ENCODE measurements around the gene KLF3.

Gene KLF3

DNA sequence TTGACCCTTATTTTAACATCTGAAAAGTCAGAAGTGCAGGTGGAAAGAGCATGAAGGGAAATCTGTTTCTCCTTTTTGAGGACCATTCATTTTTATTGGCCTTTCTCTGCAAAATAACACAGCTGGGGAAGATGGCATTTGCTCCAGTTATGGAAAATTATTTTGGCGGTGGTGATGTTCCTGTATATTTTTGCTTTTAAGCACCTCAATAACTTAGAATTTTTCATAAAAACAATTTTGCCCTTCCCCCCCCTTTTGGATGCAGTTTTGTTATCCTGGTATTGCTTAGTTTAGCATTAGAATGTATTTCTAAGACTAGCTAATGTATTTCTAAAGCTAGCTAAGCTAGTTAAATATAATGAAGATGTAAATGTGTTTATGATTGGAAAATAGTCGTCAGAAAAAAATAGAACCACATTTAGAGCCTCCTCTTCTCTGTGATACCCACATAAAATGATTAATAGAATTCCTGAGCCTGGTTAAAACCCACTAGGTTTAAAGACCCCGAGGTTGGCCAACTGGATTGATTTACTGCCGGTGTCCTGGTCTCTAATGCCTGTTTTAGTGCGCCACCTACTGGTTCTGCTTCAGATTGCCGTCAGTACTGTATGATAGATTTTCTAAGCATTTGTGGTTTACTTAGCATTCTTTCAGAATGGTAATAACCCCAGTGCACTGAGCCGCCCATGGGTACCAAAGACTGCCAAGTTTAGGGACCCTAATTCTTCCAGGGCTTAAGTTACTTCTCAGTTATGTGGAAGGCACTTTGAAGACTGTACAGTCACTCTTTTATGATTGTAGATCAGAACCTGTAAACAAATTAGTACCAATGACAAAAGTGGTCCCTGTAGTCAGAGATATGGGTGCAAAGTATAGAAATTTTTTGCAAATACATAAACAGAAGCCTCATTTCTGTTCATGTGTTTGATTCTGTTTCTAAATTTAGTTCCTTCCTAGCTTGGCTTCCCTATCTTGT lies 11.4 kb downstream of the KLF3 start:
- Histone ChIP-seq H3K36me3 (ENCODE audit: insufficient read depth, low read length) (no peaks in the 10 kb centered on the region), H3K4me1 (ENCODE audit: insufficient read depth, low read length) (peaks cover 48% of the 10 kb centered on the region), H3K9me3 (ENCODE audit: control insufficient read depth, insufficient read depth, low read length) (no peaks in the 10 kb centered on the region), H3K9ac (ENCODE audit: low read depth, low read length) (no peak overlapping the region)

DNA sequence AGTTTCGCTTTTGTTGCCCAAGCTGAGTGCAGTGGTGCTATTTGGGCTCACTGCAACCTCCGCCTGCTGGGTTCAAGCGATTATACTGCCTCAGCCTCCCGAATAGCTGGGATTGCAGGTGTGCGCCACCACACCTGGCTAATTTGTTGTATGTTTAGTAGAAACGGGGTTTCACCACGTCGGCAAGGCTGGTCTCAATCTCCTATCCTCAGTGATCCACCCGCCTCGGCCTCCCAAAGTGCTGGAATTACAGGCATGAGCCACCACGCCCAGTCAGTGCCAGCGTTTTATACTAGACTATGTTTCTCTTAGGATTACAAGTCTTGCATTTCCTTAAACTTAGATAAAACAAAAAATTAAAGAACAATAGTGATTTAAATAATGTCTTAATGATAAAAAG lies 13.0 kb downstream of the KLF3 start:
- Histone ChIP-seq H3K9me3 (ENCODE audit: control insufficient read depth, insufficient read depth, low read length) (no peaks in the 10 kb centered on the region), H3K36me3 (ENCODE audit: insufficient read depth, low read length) (peaks cover 6% of the 10 kb centered on the region), H3K4me1 (ENCODE audit: insufficient read depth, low read length) (peaks cover 33% of the 10 kb centered on the region), H3K9ac (ENCODE audit: low read depth, low read length) (no peak overlapping the region)

DNA sequence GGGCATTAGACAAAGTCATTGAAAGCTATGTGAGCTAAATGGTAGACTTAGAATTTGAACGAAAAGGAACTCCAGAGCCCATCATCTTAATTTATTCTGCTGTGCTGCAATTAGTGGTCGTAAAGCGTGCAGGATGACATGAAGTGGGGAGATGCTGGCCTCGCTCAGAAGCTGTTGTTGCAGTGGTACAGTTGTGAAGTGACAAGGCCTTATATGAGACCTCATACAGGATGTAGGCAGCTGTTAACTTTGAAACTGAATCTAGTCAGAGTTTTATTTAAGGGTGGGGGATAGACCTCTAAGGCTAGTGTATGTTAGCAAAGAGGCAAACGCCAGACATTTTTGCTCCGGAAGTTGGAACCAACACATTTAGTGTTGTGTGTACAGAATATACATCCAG lies 13.4 kb downstream of the KLF3 start:
- Histone ChIP-seq H3K4me1 (ENCODE audit: insufficient read depth, low read length) (peaks cover 28% of the 10 kb centered on the region), H3K36me3 (ENCODE audit: insufficient read depth, low read length) (peaks cover 6% of the 10 kb centered on the region), H3K9ac (ENCODE audit: low read depth, low read length) (no peak overlapping the region), H3K9me3 (ENCODE audit: control insufficient read depth, insufficient read depth, low read length) (no peaks in the 10 kb centered on the region)

DNA sequence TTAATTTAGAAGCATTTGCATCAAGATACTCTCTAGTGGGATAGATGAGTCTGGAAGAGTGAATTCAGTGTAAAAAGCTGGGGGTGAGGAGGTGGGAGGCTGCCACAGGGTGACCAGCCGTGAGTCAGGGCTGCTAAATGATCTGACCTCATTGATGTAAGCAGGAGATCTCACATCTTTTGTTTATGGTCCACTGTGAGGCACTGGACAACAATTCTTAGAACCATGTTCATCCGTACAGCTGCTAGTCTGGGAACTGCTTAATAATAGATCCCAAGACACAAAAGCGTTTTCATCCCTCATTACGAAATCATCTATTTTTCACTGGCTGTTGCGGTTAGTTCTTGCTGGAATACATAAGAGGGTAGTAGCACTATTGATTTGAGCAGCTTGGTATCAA lies 14.1 kb downstream of the KLF3 start:
- Histone ChIP-seq H3K9ac (ENCODE audit: low read depth, low read length) (no peak overlapping the region), H3K36me3 (ENCODE audit: insufficient read depth, low read length) (peaks cover 6% of the 10 kb centered on the region), H3K4me1 (ENCODE audit: insufficient read depth, low read length) (peaks cover 22% of the 10 kb centered on the region), H3K9me3 (ENCODE audit: control insufficient read depth, insufficient read depth, low read length) (no peaks in the 10 kb centered on the region)

DNA sequence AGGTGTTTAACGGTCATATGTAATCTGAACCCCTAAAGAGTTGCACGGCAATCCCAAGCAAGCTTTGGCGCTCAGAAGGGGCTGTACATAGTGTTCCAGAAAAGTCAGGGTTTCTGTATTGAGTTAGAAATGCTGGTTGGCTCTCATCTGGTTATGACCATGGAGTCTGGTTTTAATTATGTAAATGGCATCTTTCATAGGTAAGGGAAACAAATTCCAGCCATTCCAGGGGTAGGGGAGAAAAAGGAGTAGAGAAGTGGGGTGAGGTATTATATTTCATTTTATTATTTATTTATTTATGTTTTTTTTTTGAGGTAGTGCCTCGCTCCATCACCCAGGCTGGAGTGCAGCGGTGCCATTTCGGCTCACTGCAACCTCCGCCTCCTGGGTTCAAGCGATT lies 15.9 kb downstream of the KLF3 start:
- Histone ChIP-seq H3K36me3 (ENCODE audit: insufficient read depth, low read length) (peaks cover 6% of the 10 kb centered on the region), H3K9me3 (ENCODE audit: control insufficient read depth, insufficient read depth, low read length) (no peaks in the 10 kb centered on the region), H3K9ac (ENCODE audit: low read depth, low read length) (no peak overlapping the region), H3K4me1 (ENCODE audit: insufficient read depth, low read length) (peaks cover 4% of the 10 kb centered on the region)

DNA sequence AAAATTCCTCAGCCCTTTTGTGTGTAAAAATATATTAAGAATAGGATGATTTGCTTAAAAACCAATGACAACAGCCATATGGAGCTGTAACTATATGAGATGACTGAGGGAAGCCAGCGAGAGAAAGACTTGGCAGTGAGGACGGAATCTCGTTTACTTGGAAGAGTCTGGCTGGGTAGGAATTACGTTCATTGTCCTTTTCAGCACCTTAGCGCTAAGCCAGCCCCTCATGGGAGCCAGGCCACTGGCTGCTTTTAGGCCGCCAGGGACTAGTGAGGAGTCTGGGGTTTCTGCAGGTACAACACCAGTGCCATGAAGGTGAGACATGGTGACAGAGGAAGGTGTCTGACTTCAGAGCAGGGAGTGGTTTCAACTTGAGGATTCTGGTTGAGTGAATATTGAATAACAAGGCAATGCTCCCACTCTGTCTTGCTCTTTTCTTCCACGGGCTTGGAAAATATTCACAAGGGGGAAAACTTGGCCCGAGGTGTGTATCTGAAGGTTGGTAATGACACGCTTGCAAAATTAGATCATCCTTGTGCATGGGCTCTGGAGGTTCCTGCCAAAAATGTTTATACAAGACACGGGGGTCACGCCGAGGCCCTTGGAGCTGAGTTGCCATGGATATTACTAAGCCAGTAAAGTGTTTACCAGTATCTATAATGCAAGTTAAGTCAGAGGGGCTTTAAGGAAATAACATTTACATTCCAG lies 17.4 kb downstream of the KLF3 start:
- Histone ChIP-seq H3K36me3 (ENCODE audit: insufficient read depth, low read length) (peaks cover 6% of the 10 kb centered on the region), H3K9ac (ENCODE audit: low read depth, low read length) (no peak overlapping the region), H3K4me1 (ENCODE audit: insufficient read depth, low read length) (no peaks in the 10 kb centered on the region), H3K9me3 (ENCODE audit: control insufficient read depth, insufficient read depth, low read length) (no peaks in the 10 kb centered on the region)

DNA sequence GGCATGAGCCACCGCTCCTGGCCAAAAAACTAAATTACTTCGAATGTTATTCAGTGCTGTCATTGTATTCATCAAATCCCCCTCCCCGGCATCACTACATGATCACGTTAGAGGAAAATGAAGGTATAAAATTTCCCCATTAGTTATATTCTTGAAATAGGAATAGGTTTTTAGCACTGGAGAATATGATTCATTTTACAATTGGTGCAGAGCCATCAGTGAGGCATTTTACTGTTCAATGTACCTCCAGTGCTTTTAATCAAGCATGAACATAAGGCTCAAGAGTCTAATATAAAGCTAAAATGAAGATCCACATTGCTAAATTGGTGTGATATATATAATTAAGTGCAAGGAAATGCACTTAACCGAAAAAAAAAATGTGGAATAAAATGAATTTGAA lies 18.3 kb downstream of the KLF3 start:
- peaks cover 6% of the 10 kb centered on the region for H3K36me3 ChIP-seq (ENCODE audit: insufficient read depth, low read length)
- no peaks in the 10 kb centered on the region for H3K4me1 ChIP-seq (ENCODE audit: insufficient read depth, low read length)
- H3K9me3 ChIP-seq (ENCODE audit: control insufficient read depth, insufficient read depth, low read length), result no peaks in the 10 kb centered on the region
- no peak overlapping the region for H3K9ac ChIP-seq (ENCODE audit: low read depth, low read length)

DNA sequence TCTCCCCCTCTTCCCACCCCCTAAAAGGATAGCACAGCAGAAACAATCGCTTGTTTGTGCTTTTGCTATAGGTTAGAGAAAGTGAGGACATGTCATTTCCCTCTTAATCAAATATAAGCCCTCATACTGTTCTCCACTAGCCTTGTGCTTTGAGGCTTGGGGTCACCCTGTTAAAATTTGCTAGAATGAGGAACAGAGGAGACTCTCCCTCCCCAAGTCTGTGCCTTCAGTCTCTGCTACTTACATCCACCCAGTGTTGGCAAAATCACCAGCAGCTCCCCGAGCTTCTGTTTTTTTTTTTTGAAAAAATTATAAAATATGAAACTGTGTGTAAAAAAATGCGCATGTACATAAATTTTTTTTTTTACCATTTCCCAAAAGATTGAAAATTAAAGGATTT lies 19.3 kb downstream of the KLF3 start:
- H3K36me3 ChIP-seq (ENCODE audit: insufficient read depth, low read length), result peaks cover 8% of the 10 kb centered on the region
- H3K4me1 ChIP-seq (ENCODE audit: insufficient read depth, low read length), result no peaks in the 10 kb centered on the region
- H3K9me3 ChIP-seq (ENCODE audit: control insufficient read depth, insufficient read depth, low read length), result no peaks in the 10 kb centered on the region
- no peak overlapping the region for H3K9ac ChIP-seq (ENCODE audit: low read depth, low read length)

DNA sequence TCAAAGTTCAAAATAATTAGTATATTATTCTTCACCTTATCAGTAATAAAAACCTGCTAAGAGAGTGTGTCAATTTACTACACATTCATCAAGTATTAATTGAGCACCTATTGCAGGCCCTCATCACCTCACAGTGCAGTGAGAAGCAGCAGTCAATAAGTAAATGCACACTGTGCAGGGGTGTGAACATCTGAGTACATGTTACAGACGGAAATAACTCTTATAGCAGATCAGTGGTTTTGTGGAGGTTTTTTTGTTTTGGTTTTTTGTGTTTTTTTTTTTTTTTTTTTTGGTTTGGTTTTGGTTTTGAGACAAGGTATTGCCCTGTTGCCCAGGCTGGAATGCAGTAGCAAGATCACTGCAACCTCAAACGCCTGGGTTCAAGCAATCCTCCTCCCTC lies 20.3 kb downstream of the KLF3 start:
- no peak overlapping the region for H3K9ac ChIP-seq (ENCODE audit: low read depth, low read length)
- H3K36me3 ChIP-seq (ENCODE audit: insufficient read depth, low read length), result peaks cover 15% of the 10 kb centered on the region
- no peaks in the 10 kb centered on the region for H3K9me3 ChIP-seq (ENCODE audit: control insufficient read depth, insufficient read depth, low read length)
- H3K4me1 ChIP-seq (ENCODE audit: insufficient read depth, low read length), result no peaks in the 10 kb centered on the region

DNA sequence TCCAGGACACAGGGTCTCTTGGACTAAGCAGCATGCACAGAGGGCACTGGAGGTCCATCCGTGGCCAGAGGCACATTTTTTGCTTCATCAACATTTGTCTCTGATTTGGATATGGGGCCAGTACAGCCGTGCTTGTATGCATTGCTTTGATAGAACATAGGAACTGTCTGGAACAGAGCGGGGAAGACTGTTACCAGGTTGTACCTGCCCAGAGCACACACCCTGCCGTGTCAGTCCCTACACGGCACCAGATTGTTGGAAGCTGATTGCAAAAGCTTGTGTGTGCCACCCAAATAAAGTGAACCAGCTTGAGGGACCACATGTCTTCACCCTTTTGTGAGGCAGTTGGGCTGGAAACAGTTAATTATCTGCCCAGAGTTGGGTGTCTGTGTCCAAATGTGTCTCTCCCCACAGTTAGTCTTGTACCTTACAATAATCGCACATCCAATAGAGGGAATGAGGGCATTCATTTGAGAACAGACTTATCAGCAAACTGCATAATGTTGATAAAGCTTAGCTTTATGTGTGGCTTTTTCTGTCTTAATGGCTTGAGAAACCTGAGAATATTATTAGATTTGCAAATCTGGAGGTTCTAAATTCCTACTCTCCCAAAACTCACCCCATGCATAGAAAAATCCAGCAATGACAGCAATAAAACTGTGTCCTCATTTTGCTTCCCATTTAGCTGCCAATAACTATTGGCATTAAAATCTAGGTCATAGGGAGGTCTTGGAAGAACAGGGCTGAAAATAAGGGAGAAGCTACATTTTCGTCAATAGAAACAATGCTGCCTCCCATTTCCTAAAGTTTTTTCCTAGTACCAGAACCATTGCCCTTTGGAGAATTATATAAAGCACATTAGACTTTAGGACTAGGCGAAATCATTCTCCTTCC lies 21.2 kb downstream of the KLF3 start:
- Histone ChIP-seq H3K36me3 (ENCODE audit: insufficient read depth, low read length) (peaks cover 23% of the 10 kb centered on the region), H3K9me3 (ENCODE audit: control insufficient read depth, insufficient read depth, low read length) (no peaks in the 10 kb centered on the region), H3K4me1 (ENCODE audit: insufficient read depth, low read length) (no peaks in the 10 kb centered on the region), H3K9ac (ENCODE audit: low read depth, low read length) (no peak overlapping the region)

DNA sequence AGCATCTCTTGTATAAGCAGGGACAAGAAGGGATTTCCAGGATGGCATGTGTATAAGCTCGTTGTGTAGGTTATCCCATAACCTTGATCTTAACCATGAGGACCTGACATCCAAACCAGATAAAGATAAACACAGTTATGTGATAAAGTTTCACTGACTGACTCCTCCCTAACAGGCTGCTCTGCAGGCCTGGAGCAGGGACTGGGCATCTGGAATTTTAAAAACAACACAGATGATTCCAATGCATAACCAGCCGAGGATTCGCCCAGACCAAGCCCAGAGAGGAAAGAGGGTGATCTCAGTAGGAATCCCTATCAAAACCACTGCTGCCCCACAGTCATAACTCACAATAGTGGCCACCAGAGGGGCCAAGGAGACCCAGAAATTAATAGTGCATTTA lies 22.7 kb downstream of the KLF3 start:
- Histone ChIP-seq H3K9me3 (ENCODE audit: control insufficient read depth, insufficient read depth, low read length) (no peaks in the 10 kb centered on the region), H3K4me1 (ENCODE audit: insufficient read depth, low read length) (no peaks in the 10 kb centered on the region), H3K36me3 (ENCODE audit: insufficient read depth, low read length) (peaks cover 21% of the 10 kb centered on the region)

DNA sequence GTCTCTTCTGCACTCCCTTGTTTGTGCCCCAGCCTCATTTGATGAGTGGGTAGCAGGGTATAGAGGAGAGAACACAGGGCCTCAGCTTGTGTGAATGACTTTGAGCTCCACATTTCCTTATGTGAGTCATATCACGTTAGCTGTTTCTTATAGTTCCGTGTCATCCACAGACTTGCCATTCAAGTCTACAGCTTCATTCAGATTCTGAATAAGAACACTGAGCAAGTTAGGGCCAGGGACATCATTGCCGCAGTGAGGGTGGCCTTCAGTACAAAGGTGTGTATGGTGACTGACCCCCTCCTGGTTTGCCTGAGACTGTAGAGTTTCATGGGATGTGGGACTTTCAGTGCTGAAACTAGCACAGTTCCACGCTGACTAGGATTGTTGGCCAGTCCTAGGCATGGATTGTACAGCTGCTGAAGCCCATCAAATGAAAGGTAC lies 23.6 kb downstream of the KLF3 start:
- Histone ChIP-seq H3K4me1 (ENCODE audit: insufficient read depth, low read length) (no peaks in the 10 kb centered on the region), H3K9me3 (ENCODE audit: control insufficient read depth, insufficient read depth, low read length) (no peaks in the 10 kb centered on the region), H3K36me3 (ENCODE audit: insufficient read depth, low read length) (peaks cover 19% of the 10 kb centered on the region)

More for the DNA sequence above, 22.7 kb downstream of the KLF3 start:
- H3K9ac ChIP-seq (ENCODE audit: low read depth, low read length), result no peak overlapping the region

DNA sequence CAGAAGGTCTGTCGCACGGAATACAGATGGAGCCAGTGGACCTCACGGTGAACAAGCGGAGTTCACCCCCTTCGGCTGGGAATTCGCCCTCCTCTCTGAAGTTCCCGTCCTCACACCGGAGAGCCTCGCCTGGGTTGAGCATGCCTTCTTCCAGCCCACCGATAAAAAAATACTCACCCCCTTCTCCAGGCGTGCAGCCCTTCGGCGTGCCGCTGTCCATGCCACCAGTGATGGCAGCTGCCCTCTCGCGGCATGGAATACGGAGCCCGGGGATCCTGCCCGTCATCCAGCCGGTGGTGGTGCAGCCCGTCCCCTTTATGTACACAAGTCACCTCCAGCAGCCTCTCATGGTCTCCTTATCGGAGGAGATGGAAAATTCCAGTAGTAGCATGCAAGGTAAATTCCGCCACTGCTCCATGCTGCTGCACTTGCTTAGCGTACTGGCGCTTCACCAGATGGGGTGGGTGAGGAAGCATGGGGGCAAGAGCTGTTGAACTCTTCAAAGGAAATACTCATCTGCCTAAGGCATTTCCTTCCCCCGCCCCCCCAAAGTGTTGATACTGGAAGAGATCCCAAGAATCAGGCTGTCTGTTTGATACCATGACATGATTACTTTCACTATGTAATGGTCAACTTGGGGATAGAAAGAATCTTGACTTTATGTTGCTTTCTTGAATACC lies 24.8 kb downstream of the KLF3 start:
- H3K9ac ChIP-seq (ENCODE audit: low read depth, low read length), result no peak overlapping the region
- H3K9me3 ChIP-seq (ENCODE audit: control insufficient read depth, insufficient read depth, low read length), result no peaks in the 10 kb centered on the region
- H3K36me3 ChIP-seq (ENCODE audit: insufficient read depth, low read length), result peaks cover 19% of the 10 kb centered on the region
- no peaks in the 10 kb centered on the region for H3K4me1 ChIP-seq (ENCODE audit: insufficient read depth, low read length)

More for the DNA sequence above, 23.6 kb downstream of the KLF3 start:
- H3K9ac ChIP-seq (ENCODE audit: low read depth, low read length), result no peak overlapping the region
